ENCODE measurements around the gene ELMOD2.
A peak's percentile ranks its signal among the peaks of the same experiment; 100 is the strongest.

ELMOD2 gene

GRCh38 chr4:140579278-140579677, 55.3 kb downstream of the ELMOD2 start:
- DNase-seq (ENCODE audit: low read depth) = no peak
- H3K4me3 ChIP-seq (ENCODE audit: low read length) = no peak overlapping the region
- no peak for TF ChIP-seq CTCF (IDR thresholded peaks at IDR 0.05; ENCODE audit: insufficient read depth, low read depth, low read length, missing control alignments)

GRCh38 chr4:140581078-140581477, 57.1 kb downstream of the ELMOD2 start:
- no peak for DNase-seq (ENCODE audit: low read depth)
- H3K4me3 ChIP-seq (ENCODE audit: low read length) = no peak overlapping the region
- TF ChIP-seq CTCF (IDR thresholded peaks at IDR 0.05; ENCODE audit: insufficient read depth, low read depth, low read length, missing control alignments) = no peak

GRCh38 chr4:140584439-140584838, 60.5 kb downstream of the ELMOD2 start:
- DNase-seq (ENCODE audit: low read depth) = no peak
- TF ChIP-seq CTCF (IDR thresholded peaks at IDR 0.05; ENCODE audit: insufficient read depth, low read depth, low read length, missing control alignments) = no peak
- H3K4me3 ChIP-seq (ENCODE audit: low read length) = no peak overlapping the region

- TF ChIP-seq CTCF (IDR thresholded peaks at IDR 0.05; ENCODE audit: insufficient read depth, low read depth, low read length, missing control alignments) = peak; percentile 91
- H3K4me3 ChIP-seq (ENCODE audit: low read length) = no peak overlapping the region
- peak; percentile 80 for DNase-seq (ENCODE audit: low read depth)
Observed at GRCh38 chr4:140595065-140595464, 71.1 kb downstream of the ELMOD2 start.

GRCh38 chr4:140600408-140600807, 76.4 kb downstream of the ELMOD2 start:
- TF ChIP-seq CTCF (IDR thresholded peaks at IDR 0.05; ENCODE audit: insufficient read depth, low read depth, low read length, missing control alignments) = no peak
- DNase-seq (ENCODE audit: low read depth) = no peak
- H3K4me3 ChIP-seq (ENCODE audit: low read length) = no peak overlapping the region

- no peak for DNase-seq (ENCODE audit: low read depth)
- no peak overlapping the region for H3K4me3 ChIP-seq (ENCODE audit: low read length)
- no peak for TF ChIP-seq CTCF (IDR thresholded peaks at IDR 0.05; ENCODE audit: insufficient read depth, low read depth, low read length, missing control alignments)
Observed at GRCh38 chr4:140602714-140603113, 78.7 kb downstream of the ELMOD2 start.

GRCh38 chr4:140603286-140603685, 79.3 kb downstream of the ELMOD2 start:
- DNase-seq (ENCODE audit: low read depth) = no peak
- TF ChIP-seq CTCF (IDR thresholded peaks at IDR 0.05; ENCODE audit: insufficient read depth, low read depth, low read length, missing control alignments) = no peak
- no peak overlapping the region for H3K4me3 ChIP-seq (ENCODE audit: low read length)

Data from epithelial cell of esophagus (primary cell).